Measurements from ENCODE around the gene KL.

KL gene

GRCh38 chr13:33107361-33107760 lies 91.1 kb downstream of the KL start:
- H3K27ac ChIP-seq, result no peak overlapping the region
- TF ChIP-seq CTCF (conservative IDR thresholded peaks at IDR 0.05), result no peak

GRCh38 chr13:33108620-33109019 lies 92.4 kb downstream of the KL start:
- H3K27ac ChIP-seq, result peak overlapping the region; percentile 76
- no peak for TF ChIP-seq CTCF (conservative IDR thresholded peaks at IDR 0.05)

- H3K27ac ChIP-seq, result peak overlapping the region; percentile 76
- TF ChIP-seq CTCF (conservative IDR thresholded peaks at IDR 0.05), result no peak
These were observed 93.1 kb downstream of the KL start for GRCh38 chr13:33109271-33109697.

- H3K27ac ChIP-seq, result peak overlapping the region; percentile 76
- TF ChIP-seq CTCF (conservative IDR thresholded peaks at IDR 0.05), result 0 out of 2 replicates have a peak, but pooled peaks have one; percentile 17
These were observed 93.6 kb downstream of the KL start for GRCh38 chr13:33109801-33110200.

- peak overlapping the region; percentile 76; the same call in 1 of the 2 replicates for H3K27ac ChIP-seq
- TF ChIP-seq CTCF (conservative IDR thresholded peaks at IDR 0.05), result no peak
These were observed 94.1 kb downstream of the KL start for GRCh38 chr13:33110386-33110712.

- H3K27ac ChIP-seq, result peak overlapping the region; percentile 76; the same call in 1 of the 2 replicates
These were observed 94.6 kb downstream of the KL start for GRCh38 chr13:33110713-33111413.

More at GRCh38 chr13:33110713-33111413, 94.6 kb downstream of the KL start:
- no peak for TF ChIP-seq CTCF (conservative IDR thresholded peaks at IDR 0.05)

Measured in VCaP (cell line).